Measurements from ENCODE around the gene GDPD1.
"Not testable (repeated sequence)": the region's sequence is repeated elsewhere in the genome, so short reads cannot be mapped to it uniquely, and the experiment has no call there.

GDPD1 gene

GRCh38 chr17:59260722-59261121 lies 40.4 kb downstream of the GDPD1 start:
- Mint-ChIP-seq H3K9me3 (no peaks in the 10 kb centered on the region), H3K27me3 (no peaks in the 10 kb centered on the region), H3K4me3 (no peak overlapping the region), H3K4me1 (no peaks in the 10 kb centered on the region), H3K36me3 (ENCODE audit: insufficient read depth) (no peaks in the 10 kb centered on the region), H3K27ac (ENCODE audit: low read depth) (no peak overlapping the region)
- no peak for DNase-seq (ENCODE audit: low spot score in 2 of 2)
- ATAC-seq (replicated peaks; ENCODE audit: extremely low read depth, poor library complexity, severe bottlenecking): no peak

GRCh38 chr17:59266745-59267144 lies 46.4 kb downstream of the GDPD1 start:
- no peak for DNase-seq (ENCODE audit: low spot score in 2 of 2)
- H3K27ac Mint-ChIP-seq (ENCODE audit: low read depth): no peak overlapping the region
- no peaks in the 10 kb centered on the region for H3K27me3 Mint-ChIP-seq
- H3K4me1 Mint-ChIP-seq: no peaks in the 10 kb centered on the region
- peaks cover 8% of the 10 kb centered on the region for H3K36me3 Mint-ChIP-seq (ENCODE audit: insufficient read depth)
- H3K4me3 Mint-ChIP-seq: no peak overlapping the region
- ATAC-seq (replicated peaks; ENCODE audit: extremely low read depth, poor library complexity, severe bottlenecking): no peak
- H3K9me3 Mint-ChIP-seq: no peaks in the 10 kb centered on the region

- no peaks in the 10 kb centered on the region for H3K9me3 Mint-ChIP-seq
- H3K4me3 Mint-ChIP-seq: no peak overlapping the region
- peaks cover 10% of the 10 kb centered on the region for H3K36me3 Mint-ChIP-seq (ENCODE audit: insufficient read depth)
- H3K27me3 Mint-ChIP-seq: no peaks in the 10 kb centered on the region
- DNase-seq (ENCODE audit: low spot score in 2 of 2) (no peak), ATAC-seq (replicated peaks; ENCODE audit: extremely low read depth, poor library complexity, severe bottlenecking) (no peak)
- H3K4me1 Mint-ChIP-seq: no peaks in the 10 kb centered on the region
- H3K27ac Mint-ChIP-seq (ENCODE audit: low read depth): no peak overlapping the region
Observed at GRCh38 chr17:59267776-59268175, 47.5 kb downstream of the GDPD1 start.

GRCh38 chr17:59275618-59276017 lies 55.3 kb downstream of the GDPD1 start:
- ATAC-seq (replicated peaks; ENCODE audit: extremely low read depth, poor library complexity, severe bottlenecking) (no peak), DNase-seq (ENCODE audit: low spot score in 2 of 2) (no peak)
- Mint-ChIP-seq H3K4me1 (no peaks in the 10 kb centered on the region), H3K27ac (ENCODE audit: low read depth) (no peak overlapping the region), H3K9me3 (no peaks in the 10 kb centered on the region), H3K4me3 (no peak overlapping the region), H3K27me3 (no peaks in the 10 kb centered on the region), H3K36me3 (ENCODE audit: insufficient read depth) (peaks cover 5% of the 10 kb centered on the region)

- DNase-seq (ENCODE audit: low spot score in 2 of 2) (no peak), ATAC-seq (replicated peaks; ENCODE audit: extremely low read depth, poor library complexity, severe bottlenecking) (no peak)
- no peaks in the 10 kb centered on the region for H3K27me3 Mint-ChIP-seq
- H3K4me3 Mint-ChIP-seq: no peak overlapping the region
- H3K9me3 Mint-ChIP-seq: no peaks in the 10 kb centered on the region
- peaks cover 5% of the 10 kb centered on the region for H3K36me3 Mint-ChIP-seq (ENCODE audit: insufficient read depth)
- no peak overlapping the region for H3K27ac Mint-ChIP-seq (ENCODE audit: low read depth)
- H3K4me1 Mint-ChIP-seq: no peaks in the 10 kb centered on the region
Observed at GRCh38 chr17:59277031-59277430, 56.7 kb downstream of the GDPD1 start.

- DNase-seq (ENCODE audit: low spot score in 2 of 2) (no peak), ATAC-seq (replicated peaks; ENCODE audit: extremely low read depth, poor library complexity, severe bottlenecking) (no peak)
- H3K9me3 Mint-ChIP-seq: no peaks in the 10 kb centered on the region
- H3K4me3 Mint-ChIP-seq: no peak overlapping the region
- peaks cover 3% of the 10 kb centered on the region for H3K36me3 Mint-ChIP-seq (ENCODE audit: insufficient read depth)
- no peak overlapping the region for H3K27ac Mint-ChIP-seq (ENCODE audit: low read depth)
- no peaks in the 10 kb centered on the region for H3K27me3 Mint-ChIP-seq
- no peaks in the 10 kb centered on the region for H3K4me1 Mint-ChIP-seq
Observed at GRCh38 chr17:59278406-59278805, 58.1 kb downstream of the GDPD1 start.

- H3K4me3 Mint-ChIP-seq: no peak overlapping the region
- no peaks in the 10 kb centered on the region for H3K9me3 Mint-ChIP-seq
- no peak overlapping the region for H3K27ac Mint-ChIP-seq (ENCODE audit: low read depth)
- DNase-seq (ENCODE audit: low spot score in 2 of 2) (no peak), ATAC-seq (replicated peaks; ENCODE audit: extremely low read depth, poor library complexity, severe bottlenecking) (no peak)
- H3K27me3 Mint-ChIP-seq: no peaks in the 10 kb centered on the region
- peaks cover 1% of the 10 kb centered on the region for H3K36me3 Mint-ChIP-seq (ENCODE audit: insufficient read depth)
- no peaks in the 10 kb centered on the region for H3K4me1 Mint-ChIP-seq
Observed at GRCh38 chr17:59284317-59284716, 64.0 kb downstream of the GDPD1 start.

- DNase-seq (ENCODE audit: low spot score in 2 of 2) (no peak), ATAC-seq (replicated peaks; ENCODE audit: extremely low read depth, poor library complexity, severe bottlenecking) (no peak)
- no peaks in the 10 kb centered on the region for H3K4me1 Mint-ChIP-seq
- no peaks in the 10 kb centered on the region for H3K27me3 Mint-ChIP-seq
- H3K4me3 Mint-ChIP-seq: no peak overlapping the region
- no peak overlapping the region for H3K27ac Mint-ChIP-seq (ENCODE audit: low read depth)
- H3K36me3 Mint-ChIP-seq (ENCODE audit: insufficient read depth): no peaks in the 10 kb centered on the region
- no peaks in the 10 kb centered on the region for H3K9me3 Mint-ChIP-seq
Observed at GRCh38 chr17:59287452-59287851, 67.1 kb downstream of the GDPD1 start.

- H3K27ac Mint-ChIP-seq (ENCODE audit: low read depth): no peak overlapping the region
- no peaks in the 10 kb centered on the region for H3K36me3 Mint-ChIP-seq (ENCODE audit: insufficient read depth)
- ATAC-seq (replicated peaks; ENCODE audit: extremely low read depth, poor library complexity, severe bottlenecking) (no peak), DNase-seq (ENCODE audit: low spot score in 2 of 2) (no peak)
- H3K4me3 Mint-ChIP-seq: no peak overlapping the region
- no peaks in the 10 kb centered on the region for H3K27me3 Mint-ChIP-seq
- H3K9me3 Mint-ChIP-seq: no peaks in the 10 kb centered on the region
- H3K4me1 Mint-ChIP-seq: no peaks in the 10 kb centered on the region
Observed at GRCh38 chr17:59287891-59288290, 67.6 kb downstream of the GDPD1 start.

GRCh38 chr17:59289981-59290301 lies 69.6 kb downstream of the GDPD1 start:
- Mint-ChIP-seq H3K27me3 (no peaks in the 10 kb centered on the region), H3K4me3 (no peak overlapping the region), H3K4me1 (no peaks in the 10 kb centered on the region), H3K9me3 (no peaks in the 10 kb centered on the region), H3K36me3 (ENCODE audit: insufficient read depth) (no peaks in the 10 kb centered on the region), H3K27ac (ENCODE audit: low read depth) (no peak overlapping the region)
- DNase-seq (ENCODE audit: low spot score in 2 of 2) (no peak), ATAC-seq (replicated peaks; ENCODE audit: extremely low read depth, poor library complexity, severe bottlenecking) (no peak)

GRCh38 chr17:59290302-59290998 lies 70.1 kb downstream of the GDPD1 start:
- ATAC-seq (replicated peaks; ENCODE audit: extremely low read depth, poor library complexity, severe bottlenecking); H3K36me3 Mint-ChIP-seq (ENCODE audit: insufficient read depth); H3K4me3 Mint-ChIP-seq; H3K27ac Mint-ChIP-seq (ENCODE audit: low read depth); H3K4me1 Mint-ChIP-seq; H3K27me3 Mint-ChIP-seq; H3K9me3 Mint-ChIP-seq; DNase-seq (ENCODE audit: low spot score in 2 of 2): not testable (repeated sequence)

- Mint-ChIP-seq H3K4me3 (no peak overlapping the region), H3K4me1 (no peaks in the 10 kb centered on the region), H3K27ac (ENCODE audit: low read depth) (no peak overlapping the region), H3K36me3 (ENCODE audit: insufficient read depth) (no peaks in the 10 kb centered on the region), H3K9me3 (no peaks in the 10 kb centered on the region), H3K27me3 (no peaks in the 10 kb centered on the region)
- ATAC-seq (replicated peaks; ENCODE audit: extremely low read depth, poor library complexity, severe bottlenecking) (no peak), DNase-seq (ENCODE audit: low spot score in 2 of 2) (no peak)
Observed at GRCh38 chr17:59292174-59292523, 71.8 kb downstream of the GDPD1 start.

- ATAC-seq (replicated peaks; ENCODE audit: extremely low read depth, poor library complexity, severe bottlenecking): no peak
- H3K4me3 Mint-ChIP-seq: no peak overlapping the region
- no peaks in the 10 kb centered on the region for H3K9me3 Mint-ChIP-seq
- no peak for DNase-seq (ENCODE audit: low spot score in 2 of 2)
- H3K36me3 Mint-ChIP-seq (ENCODE audit: insufficient read depth): no peaks in the 10 kb centered on the region
- H3K4me1 Mint-ChIP-seq: no peaks in the 10 kb centered on the region
- no peaks in the 10 kb centered on the region for H3K27me3 Mint-ChIP-seq
- no peak overlapping the region for H3K27ac Mint-ChIP-seq (ENCODE audit: low read depth)
Observed at GRCh38 chr17:59296190-59296589, 75.9 kb downstream of the GDPD1 start.

- no peaks in the 10 kb centered on the region for H3K4me1 Mint-ChIP-seq
- no peaks in the 10 kb centered on the region for H3K36me3 Mint-ChIP-seq (ENCODE audit: insufficient read depth)
- no peaks in the 10 kb centered on the region for H3K9me3 Mint-ChIP-seq
- DNase-seq (ENCODE audit: low spot score in 2 of 2) (no peak), ATAC-seq (replicated peaks; ENCODE audit: extremely low read depth, poor library complexity, severe bottlenecking) (no peak)
- no peak overlapping the region for H3K4me3 Mint-ChIP-seq
- no peak overlapping the region for H3K27ac Mint-ChIP-seq (ENCODE audit: low read depth)
- H3K27me3 Mint-ChIP-seq: no peaks in the 10 kb centered on the region
Observed at GRCh38 chr17:59298521-59298920, 78.2 kb downstream of the GDPD1 start.
